Measurements from ENCODE around the gene NCOA4. TPM values are rescaled to one million over a fixed set of nuclear protein-coding genes. Genes with fewer than 3 reads are reported as not detected.

NCOA4 gene
- total and polyA plus RNA-seq, 7 donors = 63.3 to 165 (median 131) TPM

DNA sequence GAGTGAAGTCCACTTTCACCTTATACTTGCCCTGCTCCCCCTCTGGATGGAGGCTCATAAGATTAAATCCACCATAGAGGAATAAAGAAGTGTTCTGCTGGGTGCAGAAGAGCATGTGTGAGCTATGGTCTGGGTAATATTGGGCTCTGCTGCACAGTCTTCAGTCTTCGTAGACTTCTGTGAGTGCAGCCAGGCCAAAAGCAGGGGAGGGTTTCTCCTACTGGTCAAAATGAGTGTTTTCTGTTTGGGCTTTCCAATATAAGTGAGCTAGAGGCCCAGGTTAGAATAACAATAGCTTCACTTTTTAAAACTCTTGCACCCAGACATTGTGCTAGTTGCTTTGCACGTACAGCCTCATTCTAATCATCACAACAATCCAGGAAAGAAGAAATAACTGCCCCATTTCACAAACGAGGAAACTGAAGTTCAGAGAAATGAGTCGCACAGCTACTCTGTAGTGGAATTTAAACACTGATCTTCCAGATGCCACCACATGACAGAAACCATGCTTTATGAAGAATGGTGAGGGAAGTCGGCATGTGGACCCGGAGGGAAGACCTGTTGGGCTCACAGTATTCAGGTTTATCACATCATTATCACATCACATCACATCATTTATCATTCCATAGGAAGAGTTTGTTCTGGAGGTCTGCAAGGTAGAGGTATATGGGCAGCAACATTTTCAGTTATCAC lies 39.5 kb upstream of the NCOA4 start:
- no peak for TF ChIP-seq CTCF (IDR thresholded peaks at IDR 0.05)
- no peaks in the 10 kb centered on the region for H3K36me3 ChIP-seq (ENCODE audit: insufficient read depth in 1 of 2, low read depth in 1 of 2)
- H3K4me1 ChIP-seq = no peaks in the 10 kb centered on the region
- DNase-seq (no peak), ATAC-seq (no peak)
- H3K27me3 ChIP-seq (ENCODE audit: insufficient read depth in 3 of 3, low read length in 2 of 3) = no peaks in the 10 kb centered on the region
- H3K27ac ChIP-seq = no peak overlapping the region
- WGBS, 3 donors = 71 to 77% (median 74%) methylated on average over 6 of the region's 6 CpGs
- intact Hi-C loops (cut with DNase I) = no loop called here
- H3K4me3 ChIP-seq = no peak overlapping the region
- no peaks in the 10 kb centered on the region for H3K9me3 ChIP-seq

DNA sequence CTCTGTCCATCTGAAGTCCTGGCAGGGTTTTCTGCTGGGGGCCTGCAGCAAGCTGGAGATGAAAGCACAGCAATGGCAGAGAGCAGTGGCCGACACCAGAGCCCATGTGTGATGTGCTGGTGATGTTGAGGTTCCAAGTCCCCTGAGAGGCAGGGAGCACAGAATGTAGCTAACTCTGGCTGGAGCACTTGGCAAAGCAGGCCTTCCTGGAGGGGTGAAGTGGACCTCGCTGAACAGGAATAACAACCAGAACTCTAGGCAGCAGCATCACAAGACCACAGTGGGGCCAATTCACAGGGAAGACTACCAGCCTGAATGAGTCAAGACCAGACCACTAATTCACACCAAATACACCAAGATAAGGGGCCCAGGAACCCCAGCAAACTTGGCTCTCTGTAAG lies 38.5 kb upstream of the NCOA4 start:
- no peaks in the 10 kb centered on the region for H3K4me1 ChIP-seq
- 61 to 67% (median 64%) methylated on average over 2 of the region's 2 CpGs for WGBS, 3 donors
- no peak for ATAC-seq
- intact Hi-C loops (cut with DNase I) = no loop called here
- H3K27me3 ChIP-seq (ENCODE audit: insufficient read depth in 3 of 3, low read length in 2 of 3) = no peaks in the 10 kb centered on the region
- H3K4me3 ChIP-seq = no peak overlapping the region
- no peaks in the 10 kb centered on the region for H3K36me3 ChIP-seq (ENCODE audit: insufficient read depth in 1 of 2, low read depth in 1 of 2)
- no peak for DNase-seq
- H3K27ac ChIP-seq = no peak overlapping the region
- no peak for TF ChIP-seq CTCF (IDR thresholded peaks at IDR 0.05)
- no peaks in the 10 kb centered on the region for H3K9me3 ChIP-seq

DNA sequence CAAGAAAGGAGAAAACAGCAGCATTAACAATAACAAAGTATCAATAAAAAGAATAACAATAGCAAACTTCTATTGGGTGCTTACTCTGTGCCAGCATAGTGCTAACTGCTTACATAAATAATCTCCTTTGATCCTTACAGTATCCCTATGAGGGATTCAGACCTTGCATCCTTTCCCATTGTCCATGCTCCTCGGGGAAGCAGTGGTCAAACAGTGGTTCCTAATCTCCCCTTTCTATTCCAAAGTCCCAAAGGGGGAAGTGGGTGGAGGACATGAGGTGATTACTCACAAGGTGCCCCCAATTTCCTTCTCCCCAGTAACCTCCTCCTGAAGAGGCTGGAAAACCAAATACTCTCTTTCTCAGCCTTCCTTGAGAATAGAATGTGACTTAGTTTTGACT lies 37.7 kb upstream of the NCOA4 start:
- Histone ChIP-seq H3K9me3 (no peaks in the 10 kb centered on the region), H3K27ac (no peak overlapping the region), H3K36me3 (ENCODE audit: insufficient read depth in 1 of 2, low read depth in 1 of 2) (no peaks in the 10 kb centered on the region), H3K27me3 (ENCODE audit: insufficient read depth in 3 of 3, low read length in 2 of 3) (no peaks in the 10 kb centered on the region), H3K4me1 (no peaks in the 10 kb centered on the region), H3K4me3 (no peak overlapping the region)
- ATAC-seq = no peak
- intact Hi-C loops (cut with DNase I) = no loop called here
- 45 to 70% (median 61%) methylated on average over 1 of the region's 1 CpG for WGBS, 3 donors
- no peak for TF ChIP-seq CTCF (IDR thresholded peaks at IDR 0.05)
- no peak for DNase-seq

DNA sequence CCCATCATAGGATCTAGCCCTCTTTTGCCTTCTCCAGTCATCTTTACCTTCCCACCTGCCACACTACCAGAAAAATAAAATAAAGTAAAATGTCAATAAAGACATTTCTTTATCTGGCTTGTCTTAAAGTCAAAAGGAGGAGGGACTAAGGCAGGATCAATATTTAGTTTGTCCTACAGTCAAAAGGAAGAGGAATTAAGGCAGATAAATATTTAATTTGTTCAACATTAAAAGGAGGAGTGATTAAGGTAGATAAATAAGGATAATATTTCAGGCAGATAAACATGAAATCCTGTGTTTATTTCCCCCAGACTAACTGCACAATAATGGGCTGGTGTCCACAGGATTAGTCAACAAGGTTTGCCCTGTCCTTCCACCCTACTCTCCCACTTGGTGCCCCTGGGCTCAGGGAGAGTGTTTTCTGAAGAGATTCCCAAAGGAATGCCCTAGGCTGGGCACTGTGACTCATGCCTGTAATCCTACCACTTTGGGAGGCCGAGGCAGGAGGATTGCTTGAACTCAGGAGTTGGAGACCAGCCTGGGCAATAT lies 33.9 kb upstream of the NCOA4 start:
- DNase-seq (no peak), ATAC-seq (no peak)
- H3K36me3 ChIP-seq (ENCODE audit: insufficient read depth in 1 of 2, low read depth in 1 of 2) = no peaks in the 10 kb centered on the region
- no peak overlapping the region for H3K4me3 ChIP-seq
- intact Hi-C loops (cut with DNase I) = no loop called here
- no peaks in the 10 kb centered on the region for H3K4me1 ChIP-seq
- H3K27ac ChIP-seq = no peak overlapping the region
- TF ChIP-seq CTCF (IDR thresholded peaks at IDR 0.05) = no peak
- H3K9me3 ChIP-seq = no peaks in the 10 kb centered on the region
- WGBS, 3 donors = 61 to 90% (median 78%) methylated on average over 1 of the region's 1 CpG
- peaks cover 0 to 3% (median 0%) of the 10 kb centered on the region in 3 donors for H3K27me3 ChIP-seq (ENCODE audit: insufficient read depth in 3 of 3, low read length in 2 of 3)

Data from psoas muscle (tissue), 8 donors.